Measurements from ENCODE around the gene CCL11. TPM values are rescaled to one million over a fixed set of nuclear protein-coding genes. Genes with fewer than 3 reads are reported as not detected.

Gene CCL11
- total RNA-seq, 1 donor from 2014 or later, result not detected

DNA sequence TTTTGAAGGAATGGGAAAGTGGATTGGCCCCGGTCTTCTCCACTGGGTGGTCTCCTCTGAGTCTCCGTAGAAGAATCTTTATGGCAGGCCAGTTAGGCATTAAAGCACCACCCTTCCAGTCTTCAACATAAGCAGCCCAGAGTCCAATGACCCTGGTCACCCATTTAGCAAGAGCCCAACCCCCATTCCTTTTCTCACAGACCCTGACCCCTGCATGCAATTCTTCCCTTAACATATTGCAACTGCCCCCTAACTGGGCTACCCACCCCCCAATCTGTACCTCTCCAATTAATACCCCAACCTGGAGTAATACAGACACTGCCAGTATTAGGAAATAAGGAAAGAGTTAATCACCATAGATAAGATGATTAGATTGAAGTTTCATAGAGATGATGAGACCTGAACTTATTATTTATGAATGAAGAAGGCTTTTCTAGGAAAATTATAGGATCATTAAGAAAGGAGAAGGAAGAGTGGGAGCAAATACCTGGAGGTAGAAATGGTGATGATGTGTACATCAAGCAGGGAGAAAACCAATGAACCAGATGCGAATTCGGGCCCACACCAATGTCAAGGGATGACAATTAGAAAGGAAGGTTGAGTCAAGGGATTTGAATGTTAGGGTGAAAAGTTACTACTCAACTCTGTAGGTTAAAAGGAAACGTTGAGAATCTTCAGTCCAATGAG, 28.1 kb upstream of the CCL11 start:
- DNase-seq (ENCODE audit: low read depth in 2 of 2), result peak in 1 of 2 donors; percentile 65

DNA sequence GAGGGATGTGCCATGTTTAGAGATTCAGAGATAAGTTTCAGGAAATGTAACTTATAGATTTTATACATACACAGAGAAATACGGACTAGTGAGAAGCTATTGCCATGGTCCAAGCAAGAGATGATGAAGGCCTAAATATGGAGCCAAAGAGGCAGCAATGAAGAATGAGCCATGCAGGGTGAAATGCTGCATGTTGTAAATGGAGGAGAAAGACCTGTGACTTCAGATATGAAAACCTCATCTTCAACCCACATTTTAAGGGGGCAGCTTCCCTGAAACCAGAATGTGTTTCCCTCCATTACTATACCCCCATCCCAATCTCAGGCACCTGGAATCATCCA, 27.6 kb upstream of the CCL11 start:
- no peak for DNase-seq (ENCODE audit: low read depth in 2 of 2)

DNA sequence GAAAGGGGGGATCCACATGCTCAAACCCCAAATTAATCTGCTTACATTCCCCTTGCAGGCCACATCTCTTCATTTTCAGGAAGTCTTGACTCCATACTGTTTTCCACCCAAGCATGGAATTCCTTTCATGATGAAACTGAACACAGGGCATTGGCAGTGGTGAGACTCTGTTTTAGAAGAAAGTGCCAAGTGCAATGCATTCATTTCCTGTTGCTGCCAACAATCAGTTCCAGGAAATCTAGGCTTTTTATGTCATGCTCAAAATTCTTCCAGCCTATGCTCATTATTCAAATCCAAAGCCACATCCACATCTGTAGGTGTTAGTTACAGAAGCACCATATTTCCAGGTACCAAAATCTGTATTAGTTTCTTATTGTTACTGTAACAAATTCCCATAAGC, 26.4 kb upstream of the CCL11 start:
- peak in 1 of 2 donors; percentile 54 for DNase-seq (ENCODE audit: low read depth in 2 of 2)

DNA sequence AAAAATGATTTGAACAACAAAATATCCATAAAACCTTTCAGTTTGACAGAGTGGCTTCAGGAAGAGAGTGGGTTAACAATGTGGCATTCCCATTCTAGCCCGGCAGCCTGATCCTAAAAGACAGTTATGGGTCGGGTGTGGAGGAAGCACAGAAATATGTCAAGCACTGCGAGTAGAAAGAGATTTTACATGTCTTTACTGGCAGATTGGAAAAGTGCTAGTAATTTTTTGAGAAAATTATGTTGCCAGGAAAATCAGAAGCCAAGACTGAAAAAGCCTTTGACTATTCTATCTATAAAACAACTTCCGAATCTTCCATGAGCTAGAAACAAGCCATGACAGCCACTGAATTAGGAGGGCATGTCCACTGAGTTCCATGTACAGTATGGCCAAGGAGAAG, 24.7 kb upstream of the CCL11 start:
- DNase-seq (ENCODE audit: low read depth in 2 of 2), result no peak

DNA sequence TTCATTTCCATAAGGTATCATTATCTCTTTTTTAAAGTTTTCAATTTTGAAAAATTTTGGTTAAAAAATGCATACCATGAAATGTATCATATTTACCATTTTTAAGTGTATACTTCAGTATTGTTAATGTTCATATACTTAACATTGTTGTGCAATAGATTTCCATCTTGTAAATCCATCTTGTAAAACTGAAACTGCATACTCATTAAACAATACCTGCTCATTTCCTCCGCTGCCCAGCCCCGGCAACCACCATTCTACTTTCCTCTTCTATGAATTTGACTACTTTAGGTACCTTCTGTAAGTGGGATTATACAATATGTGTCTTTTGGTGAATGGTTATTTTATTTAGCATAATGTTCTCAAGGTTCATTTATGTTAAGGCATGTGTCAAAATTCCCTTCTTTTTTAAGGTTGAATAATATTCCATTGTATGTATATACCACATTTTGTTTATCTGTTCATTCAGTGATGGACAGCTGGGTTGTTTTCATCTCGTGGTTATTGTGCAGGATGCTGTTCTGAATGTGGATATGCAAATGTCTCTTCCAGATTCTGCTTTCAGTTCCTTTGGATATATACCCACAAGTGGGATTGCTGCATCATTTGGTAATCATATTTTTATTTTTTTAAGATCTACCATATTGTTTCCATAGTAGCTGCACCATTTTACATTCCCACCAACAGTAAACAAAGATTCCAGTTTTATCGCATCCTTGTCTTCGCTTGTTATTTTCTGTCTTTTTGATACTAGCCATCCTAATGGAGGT, 23.8 kb upstream of the CCL11 start:
- no peak for DNase-seq (ENCODE audit: low read depth in 2 of 2)

DNA sequence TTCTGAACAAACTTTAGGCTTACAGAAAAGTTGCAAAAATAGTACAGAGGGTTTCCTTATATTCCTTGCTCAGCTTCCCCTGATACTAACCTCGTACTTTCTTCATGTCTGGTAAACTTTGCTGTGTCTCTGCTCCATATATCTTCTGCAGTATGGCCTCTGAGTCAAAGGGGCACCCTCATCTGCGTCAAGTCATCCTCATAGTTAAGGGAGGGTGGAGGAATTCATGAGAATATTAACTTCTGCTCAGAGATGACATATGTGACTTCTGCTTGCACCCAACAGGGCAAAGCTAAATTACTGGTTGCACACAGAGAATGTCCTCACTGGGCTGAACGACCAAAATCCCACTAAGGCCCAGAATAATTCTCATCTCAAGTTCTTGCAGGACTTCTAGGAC, 19.8 kb upstream of the CCL11 start:
- no peak for DNase-seq (ENCODE audit: low read depth in 2 of 2)

DNA sequence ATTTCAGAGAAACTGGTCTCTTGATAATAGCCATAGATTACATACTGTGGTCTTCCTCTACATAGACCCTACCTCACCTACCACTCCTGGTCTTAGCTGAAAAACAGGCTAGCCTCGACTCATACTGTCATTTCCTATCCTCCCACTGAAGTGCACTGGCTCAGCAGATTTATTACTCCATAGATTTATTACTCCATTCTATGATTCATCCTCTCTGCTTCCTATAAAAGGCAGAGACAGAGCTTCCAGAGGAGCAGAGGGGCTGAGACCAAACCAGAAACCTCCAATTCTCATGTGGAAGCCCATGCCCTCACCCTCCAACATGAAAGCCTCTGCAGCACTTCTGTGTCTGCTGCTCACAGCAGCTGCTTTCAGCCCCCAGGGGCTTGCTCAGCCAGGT, 15.6 kb upstream of the CCL11 start, which contains the start of gene CCL7:
Gene CCL7 (plus strand): TSS at position 253 of the 400 bp plus-strand sequence. CDS start 70 bp downstream, at position 323.
- DNase-seq (ENCODE audit: low read depth in 2 of 2), result no peak

DNA sequence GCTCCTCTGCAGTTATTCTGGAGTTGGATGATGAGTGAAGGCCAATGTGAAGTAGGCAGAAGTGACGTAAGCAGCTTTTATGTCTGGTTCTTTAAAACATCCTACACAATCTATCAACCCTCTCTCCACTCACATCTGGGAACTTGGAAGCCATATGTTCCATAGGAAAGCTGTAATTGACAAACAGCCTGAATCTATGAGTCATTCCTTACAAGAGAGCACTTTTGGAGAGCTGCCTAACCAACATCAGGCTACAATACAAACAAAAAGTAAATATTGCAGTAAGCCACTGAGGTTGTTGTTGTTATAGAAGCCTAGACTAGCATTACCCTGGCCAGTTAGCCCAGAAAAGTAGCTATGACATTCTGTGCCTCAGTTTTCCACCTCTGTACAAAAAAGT, 9.7 kb upstream of the CCL11 start:
- peak in 1 of 2 donors; percentile 63 for DNase-seq (ENCODE audit: low read depth in 2 of 2)

DNA sequence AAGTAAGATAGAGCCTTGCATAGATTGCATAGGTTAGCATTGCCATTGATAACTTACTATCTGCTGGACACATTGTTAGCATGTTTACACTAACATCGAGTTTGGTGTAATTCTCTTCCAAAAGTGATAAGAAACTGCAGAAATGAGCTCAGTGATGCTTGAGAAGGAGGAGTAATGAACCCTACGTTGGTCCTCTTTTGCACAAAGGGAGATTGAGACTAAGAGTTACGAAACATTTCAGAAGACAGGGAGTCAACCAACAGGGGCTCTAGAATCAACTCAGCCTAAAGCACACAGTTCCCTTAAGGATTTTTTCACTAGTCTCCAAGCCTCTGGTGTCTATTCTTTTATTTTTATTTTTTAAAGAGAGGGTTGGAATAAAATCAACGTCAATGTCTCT, 8.7 kb upstream of the CCL11 start:
- DNase-seq (ENCODE audit: low read depth in 2 of 2), result no peak

DNA sequence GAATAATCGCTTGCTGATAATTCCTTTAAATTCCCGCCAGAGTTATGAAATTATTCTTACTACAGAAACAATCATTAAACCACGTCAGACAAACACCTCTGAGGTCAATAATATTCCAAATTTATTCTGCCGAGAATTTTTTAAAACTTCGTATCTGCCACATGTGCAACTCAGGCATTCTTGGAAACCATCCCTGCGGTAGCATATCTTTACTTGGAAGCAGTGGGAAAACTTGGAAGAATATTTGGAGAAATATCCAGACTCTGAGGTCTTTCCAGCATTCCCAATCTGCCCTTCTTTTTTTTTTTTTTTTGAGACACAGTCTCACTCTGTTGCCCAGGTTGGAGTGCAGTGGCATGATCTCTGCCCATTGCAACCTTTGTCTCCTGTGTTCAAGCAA, 2.0 kb upstream of the CCL11 start:
- DNase-seq (ENCODE audit: low read depth in 2 of 2), result no peak

DNA sequence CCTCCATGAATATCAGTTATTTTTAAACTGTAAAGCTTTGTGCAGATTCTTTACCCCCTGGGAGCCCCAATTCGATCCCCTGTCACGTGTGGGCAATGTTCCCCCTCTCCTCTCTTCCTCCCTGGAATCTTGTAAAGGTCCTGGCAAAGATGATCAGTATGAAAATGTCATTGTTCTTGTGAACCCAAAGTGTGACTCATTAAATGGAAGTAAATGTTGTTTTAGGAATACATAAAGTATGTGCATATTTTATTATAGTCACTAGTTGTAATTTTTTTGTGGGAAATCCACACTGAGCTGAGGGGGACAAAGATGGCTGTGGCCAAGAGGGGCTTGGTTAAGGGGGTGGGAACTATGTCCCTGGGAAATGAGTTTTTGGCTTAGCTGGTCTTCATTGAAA, 2.3 kb downstream of the CCL11 start:
- DNase-seq (ENCODE audit: low read depth in 2 of 2), result peak in 1 of 2 donors; percentile 6

DNA sequence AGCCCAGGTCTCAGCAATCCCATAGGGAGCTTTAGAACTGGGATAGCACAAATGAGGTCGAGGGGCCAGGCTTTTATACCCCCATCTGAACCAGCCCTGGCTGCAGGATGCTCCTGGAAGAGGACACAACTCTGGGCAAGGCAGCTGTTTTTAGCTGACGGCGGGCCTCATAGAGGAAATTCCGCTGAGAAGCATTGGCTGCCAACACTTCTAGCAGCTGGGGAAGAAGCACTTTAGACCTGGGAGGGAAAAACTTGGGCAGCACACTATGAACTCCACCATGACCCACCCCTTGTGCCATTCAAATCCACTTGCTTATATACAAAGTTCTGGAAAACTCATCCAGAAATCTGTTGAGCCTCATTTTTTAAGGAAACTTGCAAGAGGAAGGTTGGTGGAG, 5.0 kb downstream of the CCL11 start:
- no peak for DNase-seq (ENCODE audit: low read depth in 2 of 2)

DNA sequence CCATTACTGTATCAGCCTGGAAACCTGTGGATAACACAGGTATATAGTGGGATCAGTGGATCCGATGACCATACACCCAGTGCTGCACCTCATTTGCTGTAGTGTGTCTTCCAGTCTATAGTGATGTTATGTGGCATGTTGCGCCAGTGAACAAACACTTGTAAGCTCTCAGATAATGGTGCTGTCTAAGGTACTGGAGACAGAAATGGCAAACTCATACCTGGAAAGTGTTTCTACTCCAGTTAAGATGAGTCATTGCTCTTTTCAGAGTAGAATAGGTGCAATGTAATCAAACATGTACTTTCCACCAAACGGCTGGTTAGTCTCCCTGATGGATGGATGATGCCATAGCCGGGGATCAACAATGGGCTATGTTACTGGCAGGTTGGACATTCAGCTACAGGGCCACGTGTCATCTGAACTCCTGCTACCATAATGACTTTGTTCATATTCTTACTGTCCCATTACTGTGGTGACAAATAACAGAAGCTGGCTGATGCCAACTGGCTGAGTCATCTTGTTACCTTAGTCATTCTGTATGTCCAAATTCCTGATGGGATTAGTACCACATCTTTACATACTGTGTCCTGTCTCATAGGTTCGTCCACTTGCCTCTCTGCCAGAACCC, 6.3 kb downstream of the CCL11 start:
- DNase-seq (ENCODE audit: low read depth in 2 of 2), result no peak

DNA sequence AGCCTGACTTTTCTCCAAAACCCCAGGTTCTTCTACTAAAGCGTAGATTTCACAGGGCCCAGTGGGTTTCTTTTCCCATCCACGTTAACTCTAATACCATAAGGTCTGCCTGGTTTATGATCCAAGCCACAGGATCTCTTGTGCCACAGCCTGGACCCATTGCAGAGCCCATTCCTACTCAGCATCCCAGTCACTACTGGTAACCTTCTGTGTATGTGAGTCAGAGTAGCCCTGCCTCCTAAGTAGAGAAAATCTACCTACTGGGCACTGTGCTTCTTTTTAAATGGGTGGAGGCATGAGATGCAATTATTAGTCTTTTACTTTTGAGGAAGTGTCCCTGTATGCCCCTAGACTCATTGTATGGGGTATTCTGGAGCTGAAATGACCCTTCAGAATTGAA, 13.5 kb downstream of the CCL11 start:
- no peak for DNase-seq (ENCODE audit: low read depth in 2 of 2)

DNA sequence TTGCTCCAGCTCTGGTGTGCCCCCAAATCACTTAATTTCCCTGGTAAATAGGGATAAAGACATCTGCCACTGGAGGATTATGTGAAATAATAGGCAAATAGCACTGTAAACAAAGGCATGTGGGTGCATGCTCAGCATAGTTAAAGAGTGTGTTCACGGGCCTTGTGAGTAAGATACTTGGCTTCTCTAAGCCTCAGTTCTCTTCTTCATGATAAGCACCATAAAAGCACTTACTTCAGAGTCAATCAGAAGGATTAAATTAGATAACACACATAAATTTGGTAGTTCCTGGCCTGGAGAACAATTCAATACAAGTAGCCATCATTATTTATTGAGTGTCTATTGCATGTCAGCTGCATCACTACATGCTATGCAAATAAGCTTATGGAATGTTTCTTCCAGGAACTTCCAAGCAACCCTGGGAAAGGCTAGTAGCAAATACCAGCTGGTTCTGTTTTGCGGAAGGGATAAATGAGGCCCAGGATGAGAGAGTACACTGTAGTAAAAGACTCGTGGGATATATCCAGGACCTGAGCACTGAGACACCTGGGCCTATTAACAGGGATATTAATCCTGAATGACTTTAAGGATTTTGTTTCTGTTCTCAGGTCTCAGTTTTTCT, 14.5 kb downstream of the CCL11 start:
- DNase-seq (ENCODE audit: low read depth in 2 of 2), result no peak

DNA sequence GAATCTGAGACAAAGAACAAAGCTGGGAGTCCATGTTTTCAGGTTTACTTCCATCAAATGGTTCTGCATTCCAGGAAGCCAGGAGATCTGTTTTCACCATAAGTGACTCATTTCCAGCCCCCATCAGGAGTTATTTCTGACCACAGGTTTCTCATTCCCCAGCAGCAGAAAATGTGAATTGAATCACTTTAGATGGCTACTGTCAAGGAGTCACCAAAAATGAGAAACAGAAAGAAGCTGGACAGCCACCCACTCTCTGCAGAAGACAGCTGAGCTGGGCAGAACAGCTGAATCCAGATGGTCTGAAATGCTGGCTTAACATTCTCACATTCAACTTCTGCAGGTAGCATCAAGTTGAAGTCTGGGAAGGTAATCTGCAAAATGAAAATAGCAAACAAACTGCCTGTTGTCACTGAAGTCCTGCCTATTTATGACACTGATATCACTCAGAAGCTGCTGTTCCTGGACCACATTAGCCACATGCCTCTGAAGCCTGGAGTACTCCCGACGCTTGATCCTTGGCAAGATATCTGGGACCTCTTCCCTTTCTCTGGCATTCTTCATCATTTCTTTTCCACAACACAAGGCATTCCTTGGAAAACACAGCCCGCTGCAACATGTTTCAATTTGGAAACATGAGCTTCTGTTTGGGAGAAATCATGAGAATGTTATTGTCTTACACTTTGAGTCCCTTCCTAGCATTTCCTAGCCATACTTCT, 15.3 kb downstream of the CCL11 start:
- peak; percentile 9 to 27 for DNase-seq (ENCODE audit: low read depth in 2 of 2)

DNA sequence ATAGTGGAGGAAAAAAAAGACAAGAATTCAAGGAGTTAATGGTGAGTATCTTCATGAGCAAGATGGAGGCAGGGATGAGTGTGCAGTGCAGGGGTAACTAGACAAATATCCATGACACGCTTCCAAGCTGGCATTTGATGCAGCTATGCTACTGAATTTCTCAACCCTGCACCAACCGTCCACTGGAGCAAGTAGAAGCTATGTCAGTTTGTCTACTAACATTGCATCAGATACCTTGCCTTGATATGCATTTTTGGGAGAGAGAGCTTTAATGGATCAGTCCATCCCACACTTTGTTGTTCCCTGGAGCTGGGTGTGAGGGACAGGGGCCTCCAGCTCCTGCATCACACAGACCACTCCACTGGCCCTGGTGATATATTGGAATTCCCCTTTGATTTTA, 16.4 kb downstream of the CCL11 start:
- no peak for DNase-seq (ENCODE audit: low read depth in 2 of 2)

DNA sequence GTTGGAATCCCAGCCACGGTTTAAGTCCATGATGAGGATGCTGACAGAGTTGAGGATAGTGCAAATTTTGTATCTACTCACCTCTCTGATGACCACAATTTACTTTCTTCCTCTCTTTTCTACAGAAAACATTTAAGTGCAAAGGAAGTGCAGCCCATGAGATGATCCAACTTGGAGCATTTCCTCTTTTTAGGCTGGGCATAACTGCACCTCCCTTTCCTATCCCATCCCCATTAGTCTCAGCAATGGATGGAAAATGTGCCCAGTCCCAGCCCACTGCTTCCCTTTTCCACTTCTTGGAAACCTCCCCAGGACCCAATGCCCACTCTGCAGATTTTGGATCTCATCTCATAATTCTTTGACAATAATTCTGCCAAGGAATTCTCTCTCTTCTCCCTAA, 17.1 kb downstream of the CCL11 start:
- no peak for DNase-seq (ENCODE audit: low read depth in 2 of 2)

DNA sequence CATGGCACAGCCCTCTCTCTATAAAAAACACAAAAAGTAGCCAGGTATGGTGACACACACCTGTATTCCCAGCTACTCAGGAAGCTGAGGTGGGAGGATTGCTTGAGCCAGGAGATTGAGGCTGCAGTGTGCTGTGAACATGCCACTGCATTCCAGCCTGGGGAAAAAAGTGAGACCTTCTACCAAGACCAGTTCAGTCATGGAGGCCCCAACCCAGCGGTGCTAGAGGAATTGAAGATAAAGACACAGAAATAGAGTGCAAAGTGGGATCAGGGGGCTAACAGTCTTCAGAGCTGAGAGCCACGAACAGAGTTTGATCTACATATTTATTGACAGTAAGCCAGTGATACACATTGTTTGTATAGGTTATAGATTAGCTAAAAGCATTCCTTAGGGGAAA, 18.1 kb downstream of the CCL11 start:
- DNase-seq (ENCODE audit: low read depth in 2 of 2), result no peak

DNA sequence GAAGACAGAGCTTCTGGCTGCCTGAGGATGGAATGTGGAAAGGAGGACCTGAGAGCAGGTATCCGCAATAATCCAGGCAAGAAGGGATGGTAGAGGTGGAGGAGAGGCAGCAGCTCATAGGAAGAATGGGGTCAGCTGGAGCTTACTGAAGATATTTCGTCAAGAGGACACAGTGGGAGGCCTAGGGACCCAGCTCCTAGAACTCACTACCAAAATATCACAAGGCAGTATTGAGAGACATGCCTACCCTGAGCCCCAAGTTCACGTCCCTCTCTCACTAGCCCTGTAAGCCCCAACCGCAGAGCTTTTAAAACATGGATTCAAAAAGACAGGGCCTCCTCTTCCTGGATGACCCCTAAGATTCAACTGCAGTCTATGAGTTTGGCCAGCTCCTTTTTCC, 19.5 kb downstream of the CCL11 start:
- no peak for DNase-seq (ENCODE audit: low read depth in 2 of 2)

DNA sequence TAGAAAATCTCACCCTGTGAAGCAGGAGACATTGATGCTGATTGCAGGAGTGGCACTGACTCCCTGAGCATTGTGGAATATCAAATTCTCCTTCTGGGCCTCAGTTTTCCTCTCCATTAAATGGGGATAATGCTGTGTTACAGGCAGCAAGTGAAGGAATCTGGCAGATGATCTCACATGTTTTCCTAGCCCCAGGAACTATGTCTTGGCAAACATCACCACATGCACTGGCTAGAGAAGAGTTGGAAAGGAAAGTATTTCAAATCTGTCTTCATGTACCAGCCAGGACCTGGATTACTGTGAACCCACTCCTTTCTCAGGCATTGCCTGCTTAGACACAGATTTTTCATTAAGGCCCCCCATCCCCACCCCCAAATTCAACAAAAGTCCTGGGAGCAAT, 20.1 kb downstream of the CCL11 start:
- DNase-seq (ENCODE audit: low read depth in 2 of 2), result no peak

DNA sequence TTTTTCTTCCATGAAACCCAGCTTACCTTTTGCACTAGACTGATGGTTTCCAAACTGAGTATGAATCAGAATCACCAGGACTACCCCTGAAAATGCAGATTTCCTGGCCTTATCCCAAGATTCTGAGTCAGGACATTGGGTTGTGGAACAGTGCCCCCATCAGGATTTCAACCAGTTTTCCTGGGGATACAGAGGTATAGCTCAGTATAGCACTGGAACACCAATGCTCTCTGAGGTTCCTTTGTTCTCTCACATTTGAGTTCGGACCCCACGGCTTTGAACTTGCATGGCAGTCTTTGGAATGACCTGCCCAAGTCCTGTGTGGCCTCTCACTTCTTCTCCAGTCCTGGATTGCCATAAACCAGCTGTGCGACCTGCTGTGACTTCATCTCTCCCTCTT, 20.9 kb downstream of the CCL11 start:
- peak; percentile 57 to 65 for DNase-seq (ENCODE audit: low read depth in 2 of 2)

Measured in lung microvascular endothelial cell (primary cell).